Daoy (cell line): ENCODE results near the gene NR2E1. TPM values are rescaled to one million over a fixed set of nuclear protein-coding genes. Genes with fewer than 3 reads are reported as not detected.

ENCODE experiments used
- DNase-seq: peaks from one replicate; pipeline ENCODE4 v3.0.0-alpha.2; 2015; ENCODE audit warnings: low read depth
- total RNA-seq: library from RNA; depleted of rRNA; stranded (reverse); fragments of >200 nt; shearing (Covaris generic); gene quantifications from 2 replicates; pipeline ENCODE4 v1.2.3, GENCODE V29; 2014

Gene NR2E1
- total RNA-seq, 1 experiment from 2014 or later: 1.6 TPM

DNA sequence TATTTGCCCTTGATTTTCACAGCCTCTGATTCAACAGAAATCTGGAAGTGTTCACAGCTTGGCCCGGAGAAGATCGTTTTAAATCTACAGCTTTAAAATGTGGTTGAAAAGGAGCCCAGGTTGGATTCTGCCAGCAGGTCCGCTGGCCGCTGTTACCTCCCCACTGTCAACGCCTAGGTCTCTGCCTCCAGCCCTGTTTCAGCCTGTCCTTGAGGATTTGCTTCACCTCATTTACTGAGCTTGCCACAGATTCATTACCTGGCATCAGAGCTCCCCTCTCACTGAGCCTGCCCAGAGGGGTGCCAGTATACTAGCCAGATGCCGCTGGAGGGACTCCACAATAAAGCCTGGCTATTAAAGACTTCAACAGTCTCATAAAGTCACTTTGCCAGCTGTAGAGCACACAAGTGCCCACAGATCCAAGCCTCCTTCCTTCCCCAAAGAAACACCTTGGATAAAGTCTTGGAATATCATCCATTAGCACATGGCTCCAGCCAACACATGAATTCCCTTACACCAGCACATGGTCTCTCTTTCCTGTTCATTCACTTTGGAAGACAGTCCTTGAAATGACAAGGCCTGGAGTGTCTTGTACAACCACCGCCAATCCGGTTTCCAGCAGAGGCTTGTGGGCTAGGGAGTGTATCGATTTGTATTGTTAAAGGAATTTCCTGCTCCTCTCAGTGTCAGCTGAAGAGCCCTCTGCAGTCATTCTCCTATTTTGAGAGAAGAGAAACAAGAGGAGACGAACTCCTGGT lies 9.5 kb upstream of the NR2E1 start:
- DNase-seq: no peak

DNA sequence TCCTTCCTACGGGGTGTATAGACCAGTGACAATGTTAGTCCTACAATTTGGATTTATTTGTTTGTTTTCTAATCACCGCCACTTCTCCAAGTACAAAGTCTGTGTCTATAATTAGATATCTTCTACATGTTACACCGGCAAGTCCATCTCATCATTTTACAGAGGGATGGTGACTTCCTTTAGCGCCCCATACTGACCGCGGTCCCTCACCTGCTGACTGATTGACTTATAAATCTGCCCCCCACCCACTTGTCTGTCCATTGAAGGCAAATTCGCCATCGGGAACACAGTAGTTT lies 8.9 kb upstream of the NR2E1 start:
- no peak for DNase-seq

- DNase-seq: no peak
These were observed 8.4 kb upstream of the NR2E1 start for GRCh38 chr6:108157234-108157980.

GRCh38 chr6:108157981-108158525 lies 7.8 kb upstream of the NR2E1 start:
- no peak for DNase-seq

- no peak for DNase-seq
These were observed 5.8 kb upstream of the NR2E1 start for GRCh38 chr6:108159981-108160380.

GRCh38 chr6:108161724-108162282 lies 4.0 kb upstream of the NR2E1 start:
- no peak for DNase-seq

DNA sequence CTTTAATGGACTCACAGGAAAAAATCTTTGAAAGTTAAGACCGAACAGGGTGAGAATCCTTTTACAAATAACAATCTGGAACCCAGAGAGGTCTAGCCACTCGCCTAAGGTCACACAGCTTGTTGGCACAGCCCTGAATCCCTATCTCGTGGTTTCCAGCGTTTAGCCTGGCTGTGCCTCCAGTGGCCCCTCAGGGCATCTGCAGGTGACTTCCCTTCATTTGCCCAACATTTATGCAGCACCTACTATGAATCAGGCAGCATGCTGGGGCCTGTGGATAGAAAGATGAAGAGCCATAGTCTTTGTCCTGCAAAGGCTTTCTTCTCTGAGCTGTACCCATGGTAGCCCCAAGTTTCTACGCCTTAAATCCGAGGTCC lies 2.6 kb upstream of the NR2E1 start:
- DNase-seq: no peak

DNA sequence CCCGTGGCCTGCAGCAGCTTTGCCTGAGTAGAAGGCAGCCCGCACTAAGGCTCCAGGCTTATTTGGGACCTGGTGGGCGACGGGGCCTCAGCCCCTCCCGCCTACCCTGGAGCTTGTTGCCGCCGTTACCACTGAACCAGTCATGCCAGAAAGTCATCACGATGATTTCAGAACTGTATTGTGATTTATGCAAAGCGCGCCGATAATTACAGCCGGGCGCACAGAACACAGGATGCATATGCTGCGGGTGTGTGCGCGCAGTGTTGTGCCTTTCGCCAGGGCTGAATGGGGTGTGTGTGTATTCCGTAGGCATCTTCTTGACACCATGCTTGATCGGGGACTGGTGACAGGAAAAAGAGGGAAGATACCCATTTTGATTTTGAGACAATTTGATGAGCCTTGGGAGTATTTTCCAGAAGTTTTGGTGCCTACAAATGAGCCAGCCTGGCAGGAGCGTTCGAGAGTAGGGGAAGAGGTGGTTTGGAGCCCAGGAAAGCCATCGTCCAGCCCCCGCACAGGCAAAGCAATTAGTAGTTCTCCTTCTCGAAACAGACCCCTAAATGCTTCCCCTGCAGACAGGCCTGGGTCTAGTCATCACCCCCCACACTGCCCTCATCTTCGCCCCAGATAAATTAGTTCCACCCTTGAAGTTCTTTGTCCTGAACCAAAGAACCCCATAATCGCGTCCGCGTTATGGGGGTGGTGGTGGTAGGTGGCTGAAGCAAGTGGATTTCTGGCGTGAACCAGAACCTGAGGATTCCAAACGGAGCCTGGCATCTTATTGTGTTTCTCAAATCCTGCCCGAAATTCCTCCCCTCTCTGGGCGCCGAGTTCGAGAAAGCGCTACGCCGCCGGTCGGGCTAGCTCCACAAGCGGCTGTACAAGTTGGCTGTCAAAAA lies 1.9 kb upstream of the NR2E1 start:
- DNase-seq: no peak

GRCh38 chr6:108164543-108164814 lies 1.3 kb upstream of the NR2E1 start:
- DNase-seq: no peak

GRCh38 chr6:108164815-108165706 lies 761 bp upstream of the NR2E1 start:
- DNase-seq: peak; percentile 37

DNA sequence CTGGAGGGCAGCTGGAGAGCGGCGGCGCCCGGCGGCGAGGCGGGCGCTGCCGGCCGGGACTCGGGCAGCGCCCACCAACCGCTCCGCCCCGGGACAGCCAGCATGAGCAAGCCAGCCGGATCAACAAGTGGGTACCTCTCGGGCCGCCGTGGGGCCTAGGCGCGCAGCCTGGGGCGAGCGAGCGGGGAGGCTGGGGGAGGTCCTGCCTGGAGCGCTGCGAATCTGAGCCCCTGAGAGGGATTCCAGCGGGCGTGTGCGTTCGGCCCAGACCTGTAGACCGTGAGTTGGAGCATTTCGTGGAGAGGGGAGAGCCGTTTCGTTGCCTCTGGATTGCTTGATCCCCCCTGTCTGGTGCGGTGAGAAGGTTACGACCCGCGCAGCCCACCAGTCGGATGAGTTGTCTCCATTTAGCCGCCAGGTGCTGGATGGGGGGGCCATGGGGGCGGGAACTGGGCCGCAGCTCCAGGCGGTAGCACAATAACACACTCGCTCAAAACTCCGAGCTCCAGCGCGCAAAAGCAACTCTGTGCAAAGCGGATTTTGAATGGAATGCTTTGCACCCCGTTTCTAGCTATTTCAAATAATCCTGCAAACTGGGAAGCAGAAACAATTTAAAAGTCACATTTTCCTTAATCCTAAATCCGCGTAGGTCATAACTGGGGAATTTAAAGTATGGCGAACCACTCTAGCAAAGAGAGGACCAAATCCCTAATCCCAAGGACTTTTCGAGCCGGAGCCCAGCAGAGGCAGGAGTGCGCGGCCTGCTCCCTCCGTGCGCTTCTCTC lies 1.0 kb downstream of the NR2E1 start:
- peak; percentile 38 for DNase-seq

- no peak for DNase-seq
These were observed 1.7 kb downstream of the NR2E1 start for GRCh38 chr6:108167449-108168089.

GRCh38 chr6:108168090-108168463 lies 2.3 kb downstream of the NR2E1 start:
- no peak for DNase-seq

- DNase-seq: peak; percentile 60
These were observed 3.0 kb downstream of the NR2E1 start for GRCh38 chr6:108168501-108169463.

DNA sequence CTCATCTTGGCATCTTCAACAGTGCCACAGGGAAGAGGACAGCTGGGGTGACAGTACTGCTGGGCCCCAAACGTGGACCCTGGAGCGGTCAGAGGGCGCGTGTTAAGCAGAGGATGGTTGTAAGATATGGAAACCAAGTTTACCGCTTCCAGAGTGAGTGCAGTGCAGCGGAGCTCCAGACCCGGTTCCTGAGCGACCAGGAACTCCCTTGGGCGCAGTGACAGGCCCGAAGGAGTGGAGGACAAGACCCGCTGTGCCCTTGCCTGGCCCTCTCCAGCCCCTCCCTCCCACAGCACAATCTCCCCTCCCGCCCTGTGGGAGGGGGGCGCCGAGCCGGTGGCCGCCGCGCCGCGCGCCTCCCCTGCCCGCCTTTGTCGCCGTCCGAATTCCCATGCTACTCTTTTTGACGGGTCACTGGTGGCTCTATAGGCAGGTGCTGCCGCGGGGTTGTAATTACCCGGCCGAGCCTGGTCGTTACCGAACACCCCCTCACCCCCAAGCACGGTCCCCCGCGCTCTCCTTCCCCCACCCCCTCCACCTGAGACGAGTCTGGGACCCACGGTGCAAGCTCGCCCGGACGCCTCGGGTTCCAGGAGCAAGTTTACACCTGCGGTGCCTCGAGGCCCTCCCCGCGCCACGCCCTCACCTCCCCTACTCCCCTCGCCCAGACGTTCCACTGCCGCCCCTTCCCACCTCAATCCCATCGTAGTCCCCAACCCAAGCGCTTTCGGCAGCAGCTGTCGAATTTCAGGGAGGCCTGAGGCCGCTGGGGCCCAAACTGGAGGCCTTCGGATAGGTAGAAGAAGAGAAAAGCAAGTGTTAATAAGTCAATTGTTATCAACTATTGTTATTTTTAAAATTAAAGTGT lies 3.9 kb downstream of the NR2E1 start:
- DNase-seq: no peak

DNA sequence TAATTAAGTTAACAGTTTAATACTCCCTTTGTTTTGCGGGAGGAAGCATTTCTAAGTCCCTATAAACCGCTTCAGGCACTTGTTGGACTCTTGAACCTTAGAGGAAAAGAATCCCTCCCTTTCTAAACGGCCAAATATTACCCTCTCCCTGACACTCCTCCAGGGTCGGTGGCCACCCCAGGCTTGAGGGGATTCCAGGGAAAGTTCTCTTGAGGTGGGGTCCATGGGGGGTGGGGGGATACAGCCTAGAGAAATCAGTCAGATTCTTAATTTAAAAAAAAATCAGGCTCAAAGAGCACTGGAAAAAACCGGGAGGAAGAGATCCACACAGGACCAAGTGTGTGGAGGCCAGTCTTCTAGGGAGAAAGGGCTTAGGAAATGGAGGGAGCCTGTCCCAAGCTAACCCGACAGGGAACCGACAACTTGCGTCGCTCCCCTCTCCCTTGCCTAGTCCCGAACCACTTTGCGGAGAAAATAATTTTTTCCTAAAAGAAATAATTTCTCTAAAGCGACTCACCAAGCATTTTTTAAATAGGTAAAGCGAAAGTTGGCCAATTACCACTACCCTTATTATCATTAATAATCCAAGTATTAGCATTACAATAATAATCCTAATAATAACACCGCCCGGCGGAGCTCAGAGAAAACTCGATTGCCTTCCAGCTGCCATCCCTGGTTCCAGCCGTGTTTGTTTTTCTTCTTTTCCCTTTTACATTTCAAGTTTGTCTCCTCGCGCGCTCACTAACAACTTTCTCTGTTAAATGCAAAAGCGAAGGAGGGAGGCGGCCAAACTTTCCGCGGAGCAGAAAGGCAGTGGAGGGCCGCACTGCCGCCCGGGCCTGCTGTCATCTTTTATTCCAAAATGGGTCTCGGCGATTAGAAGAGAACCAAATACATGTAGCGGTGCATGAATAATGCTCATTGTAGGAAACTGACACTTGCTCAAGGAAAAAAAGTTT lies 4.8 kb downstream of the NR2E1 start:
- no peak for DNase-seq
